Breast epithelium (tissue), 4 donors: Measurements from ENCODE around the gene PKD1. TPM values are rescaled to one million over a fixed set of nuclear protein-coding genes. Genes with fewer than 3 reads are reported as not detected.

Experiments
- DNase-seq, 2 donors: peaks; one replicate each; pipeline ENCODE4 v3.0.0-alpha.2; 2019; ENCODE audit warnings: low spot score in 2 of 2
- H3K27ac ChIP-seq, 2 donors: fragments of 200-600 bp; sonication (generic) in 1 of 2; one replicate each; pipeline ENCODE4 v1.5.1; 2016 to 2019; ENCODE audit warnings: mild to moderate bottlenecking in 1 of 2
- H3K27me3 ChIP-seq, 2 donors: fragments of 200-600 bp; sonication (generic) in 1 of 2; one replicate each; pipeline versions ENCODE4 v1.5.1 to v1.6.0; 2017 to 2019; ENCODE audit warnings: control low read depth in 1 of 2, mild to moderate bottlenecking in 1 of 2
- H3K36me3 ChIP-seq: fragments of 200-600 bp; one replicate; pipeline ENCODE4 v1.5.1; 2019
- H3K4me1 ChIP-seq, 2 donors: fragments of 200-600 bp; sonication (generic); one replicate each; pipeline ENCODE4 v1.5.1; 2016 to 2019; ENCODE audit warnings: control low read depth in 1 of 2
- H3K4me3 ChIP-seq, 3 donors: fragments of 200-600 bp; sonication (generic); 1 replicate in 2 of 3; 2 replicates in 1 of 3; pipeline ENCODE4 v1.5.1; 2016 to 2019; ENCODE audit warnings: mild to moderate bottlenecking in 3 of 3, moderate library complexity in 2 of 3
- H3K9me3 ChIP-seq, 2 donors: fragments of 200-600 bp; sonication (generic) in 1 of 2; one replicate each; pipeline ENCODE4 v1.5.1; 2016 to 2019; ENCODE audit warnings: control low read depth in 1 of 2
- POLR2A ChIP-seq: fragments of 450-650 bp; IDR thresholded peaks from one replicate; pipeline ENCODE4 v1.6.1; 2016; ENCODE audit warnings: antibody characterized with exemption, mild to moderate bottlenecking, moderate library complexity
- POLR2AphosphoS5 ChIP-seq, 3 donors: sonication (generic); formaldehyde crosslinking; IDR thresholded peaks; one replicate each; pipeline ENCODE4 v1.6.1; 2017; ENCODE audit warnings: antibody characterized with exemption in 3 of 3
- intact Hi-C: fragments of 100-400 bp; cut with DNase I; formaldehyde crosslinking; loops from one replicate; pipeline ENCODE4 v1.15.1; 2023; ENCODE audit warnings: low total_unique reads
- total RNA-seq, 3 donors: library from RNA; depleted of rRNA; stranded (reverse); fragments of >200 nt; gene quantifications; one replicate each; pipeline ENCODE4 v1.1.0, GENCODE V29; 2016
- TF ChIP-seq, protein P1 (sequence below), 3 donors: fragments of 450-650 bp; IDR thresholded peaks; one replicate each; pipeline ENCODE4 v1.5.1; 2016 to 2017; ENCODE audit warnings: antibody characterized with exemption in 3 of 3, mild to moderate bottlenecking in 3 of 3, moderate library complexity in 3 of 3

PKD1 gene
- total RNA-seq, 3 donors from 2014 or later = 74.2 to 110 (median 107) TPM

DNA sequence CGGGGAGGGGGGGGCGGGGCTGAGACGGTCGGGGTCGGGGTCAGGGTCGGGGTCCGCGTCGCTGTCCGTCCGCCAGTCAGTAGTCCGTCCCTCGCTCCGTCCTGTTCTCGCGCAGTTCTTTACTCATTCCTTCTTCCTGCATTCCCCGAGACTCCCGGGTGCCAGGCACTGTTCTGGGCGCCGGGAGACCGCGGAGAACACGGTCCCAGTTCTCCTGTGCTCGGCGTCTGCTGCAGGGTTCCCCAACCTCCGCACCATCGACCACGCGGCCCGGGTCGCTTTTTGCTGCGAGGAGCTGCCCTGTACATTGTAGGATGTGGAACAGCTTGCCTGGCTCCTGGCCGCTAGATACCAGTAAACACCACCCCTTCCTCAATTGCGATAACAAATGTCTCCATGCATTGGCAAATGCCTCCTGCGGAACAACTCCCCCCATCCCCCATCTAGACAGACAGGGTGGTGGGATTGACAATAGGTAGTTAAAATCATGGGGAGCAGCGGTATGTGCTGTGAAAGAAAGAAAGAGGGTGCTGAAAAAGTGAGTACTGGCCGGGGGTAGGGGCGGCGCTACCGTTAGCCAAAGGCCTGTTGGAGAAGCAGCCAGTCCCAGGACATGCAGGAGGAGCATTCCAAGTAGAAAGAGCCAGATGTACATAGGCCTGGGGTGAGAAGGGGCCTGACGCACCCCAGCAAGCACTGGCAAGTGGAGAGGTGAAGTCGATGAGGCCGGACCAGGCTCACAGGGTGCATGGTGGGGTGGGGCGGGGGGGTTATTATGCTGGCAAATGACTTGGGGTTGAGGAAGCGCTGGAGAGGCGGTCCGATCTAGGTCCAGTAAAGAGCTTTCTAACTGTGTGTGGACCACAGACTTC is 20.5 kb upstream of the PKD1 start:
- H3K27ac ChIP-seq = peak overlapping the region; percentile 84 to 97
- no peak for DNase-seq
- peak overlapping the region; percentile 66 to 90 (median 89) for H3K4me3 ChIP-seq
- intact Hi-C loops = no loop called here
- H3K36me3 ChIP-seq = no peaks in the 10 kb centered on the region
- peak in 1 of 3 donors; percentile 9 for TF ChIP-seq POLR2AphosphoS5 (IDR thresholded peaks at IDR 0.05)
- TF ChIP-seq, protein P1, sequence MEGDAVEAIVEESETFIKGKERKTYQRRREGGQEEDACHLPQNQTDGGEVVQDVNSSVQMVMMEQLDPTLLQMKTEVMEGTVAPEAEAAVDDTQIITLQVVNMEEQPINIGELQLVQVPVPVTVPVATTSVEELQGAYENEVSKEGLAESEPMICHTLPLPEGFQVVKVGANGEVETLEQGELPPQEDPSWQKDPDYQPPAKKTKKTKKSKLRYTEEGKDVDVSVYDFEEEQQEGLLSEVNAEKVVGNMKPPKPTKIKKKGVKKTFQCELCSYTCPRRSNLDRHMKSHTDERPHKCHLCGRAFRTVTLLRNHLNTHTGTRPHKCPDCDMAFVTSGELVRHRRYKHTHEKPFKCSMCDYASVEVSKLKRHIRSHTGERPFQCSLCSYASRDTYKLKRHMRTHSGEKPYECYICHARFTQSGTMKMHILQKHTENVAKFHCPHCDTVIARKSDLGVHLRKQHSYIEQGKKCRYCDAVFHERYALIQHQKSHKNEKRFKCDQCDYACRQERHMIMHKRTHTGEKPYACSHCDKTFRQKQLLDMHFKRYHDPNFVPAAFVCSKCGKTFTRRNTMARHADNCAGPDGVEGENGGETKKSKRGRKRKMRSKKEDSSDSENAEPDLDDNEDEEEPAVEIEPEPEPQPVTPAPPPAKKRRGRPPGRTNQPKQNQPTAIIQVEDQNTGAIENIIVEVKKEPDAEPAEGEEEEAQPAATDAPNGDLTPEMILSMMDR (IDR thresholded peaks at IDR 0.05) = no peak
- TF ChIP-seq POLR2A = no peak
- no peaks in the 10 kb centered on the region for H3K9me3 ChIP-seq
- no peaks in the 10 kb centered on the region for H3K27me3 ChIP-seq
- peaks cover 46 to 57% of the 10 kb centered on the region in 2 donors for H3K4me1 ChIP-seq

DNA sequence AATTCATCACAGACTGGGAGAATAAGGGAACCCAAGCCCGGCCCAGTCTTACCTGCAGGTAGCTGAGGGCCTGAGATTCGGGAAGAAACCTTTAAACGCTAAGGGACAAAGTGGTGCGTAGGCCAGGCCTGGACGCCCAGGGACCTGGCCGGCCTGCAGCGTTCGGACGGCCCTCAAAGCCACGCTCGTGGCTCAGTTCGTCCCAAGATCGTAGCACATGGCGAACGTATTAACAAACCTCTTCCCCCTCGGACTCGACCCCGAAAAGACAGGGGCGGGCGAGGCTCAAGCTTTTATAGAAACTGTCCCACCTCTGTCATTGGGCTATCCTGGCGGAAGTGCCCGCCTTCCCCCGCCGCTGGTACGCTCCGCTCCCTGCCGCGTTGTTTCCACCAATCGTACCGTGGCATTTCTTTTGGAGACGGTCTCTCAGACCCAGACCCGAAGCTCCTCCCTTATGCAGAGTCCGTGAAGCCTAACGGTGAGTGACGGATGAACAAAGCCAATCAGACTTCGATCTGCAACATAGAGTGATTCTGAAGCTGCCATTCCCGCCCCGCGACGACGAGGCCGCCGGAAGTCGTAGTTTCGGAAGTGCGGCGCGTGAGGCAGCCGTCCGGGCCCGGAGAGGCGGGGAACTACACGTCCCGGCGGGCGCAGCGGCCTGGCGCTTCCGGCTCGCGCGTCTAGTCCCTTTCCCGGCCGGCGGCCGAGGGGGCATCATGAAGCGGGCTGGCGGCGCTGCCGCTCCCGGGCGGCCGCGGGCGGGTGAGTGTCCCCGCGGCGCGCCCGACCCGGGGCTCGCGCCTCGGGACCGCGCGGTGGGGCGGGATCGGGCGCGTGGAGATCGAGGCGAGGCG is 19.6 kb upstream of the PKD1 start, which contains the start of gene TRAF7:
TSS of gene TRAF7 (plus strand) at position 692 of the 860 bp plus-strand sequence. CDS start 8,139 bp downstream, outside the sequence.
- H3K9me3 ChIP-seq = no peaks in the 10 kb centered on the region
- H3K4me3 ChIP-seq = peak within 1 kb of the TSS; percentile 82 to 90 (median 89)
- peak; percentile 98 to 100 for DNase-seq
- no peaks in the 10 kb centered on the region for H3K27me3 ChIP-seq
- H3K27ac ChIP-seq = peak within 1 kb of the TSS; percentile 84 to 97
- TF ChIP-seq POLR2A (peak; percentile 99), POLR2AphosphoS5 (IDR thresholded peaks at IDR 0.05) (peak; percentile 100)
- TF ChIP-seq, protein P1 (IDR thresholded peaks at IDR 0.05) = peak in 2 of 3 donors; percentile 9 to 27
- no peaks in the 10 kb centered on the region for H3K36me3 ChIP-seq
- peaks cover 51 to 61% of the 10 kb centered on the region in 2 donors for H3K4me1 ChIP-seq
- intact Hi-C loops = no loop called here

DNA sequence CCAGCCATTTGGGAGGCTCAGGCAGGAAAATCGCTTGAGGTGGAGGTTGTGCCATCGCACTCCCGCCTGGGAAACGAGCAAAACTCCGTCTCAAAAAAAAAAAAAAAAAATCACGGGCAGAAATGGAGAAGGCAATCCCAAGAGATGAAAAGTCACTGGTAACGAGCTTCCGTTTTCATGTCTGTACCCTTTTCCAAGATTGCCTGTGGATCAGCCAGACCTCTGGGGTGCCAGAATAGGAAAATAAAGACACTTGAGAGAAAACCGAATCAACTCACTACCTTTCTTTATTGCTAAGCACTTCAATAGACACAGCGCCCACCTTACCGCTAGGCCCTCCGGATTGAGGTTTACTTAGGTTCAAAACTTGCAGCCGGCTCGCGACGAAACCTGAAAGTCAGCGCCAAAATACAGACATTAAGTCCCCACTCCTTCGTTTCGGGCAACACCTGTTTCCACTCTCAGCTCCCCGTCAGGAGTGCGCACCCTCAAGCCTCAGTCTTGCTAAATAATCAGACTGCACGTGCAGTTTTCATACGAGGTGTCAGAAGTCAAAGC is 18.9 kb upstream of the PKD1 start:
- Histone ChIP-seq H3K4me3 (peak overlapping the region; percentile 82 to 90 (median 89)), H3K27ac (peak overlapping the region; percentile 84 to 85), H3K4me1 (peaks cover 45 to 56% of the 10 kb centered on the region in 2 donors), H3K9me3 (no peaks in the 10 kb centered on the region), H3K36me3 (no peaks in the 10 kb centered on the region), H3K27me3 (no peaks in the 10 kb centered on the region)
- DNase-seq = no peak
- TF ChIP-seq, protein P1 (IDR thresholded peaks at IDR 0.05) = no peak
- no peak for TF ChIP-seq POLR2A
- no peak for TF ChIP-seq POLR2AphosphoS5 (IDR thresholded peaks at IDR 0.05)
- intact Hi-C loops = no loop called here

DNA sequence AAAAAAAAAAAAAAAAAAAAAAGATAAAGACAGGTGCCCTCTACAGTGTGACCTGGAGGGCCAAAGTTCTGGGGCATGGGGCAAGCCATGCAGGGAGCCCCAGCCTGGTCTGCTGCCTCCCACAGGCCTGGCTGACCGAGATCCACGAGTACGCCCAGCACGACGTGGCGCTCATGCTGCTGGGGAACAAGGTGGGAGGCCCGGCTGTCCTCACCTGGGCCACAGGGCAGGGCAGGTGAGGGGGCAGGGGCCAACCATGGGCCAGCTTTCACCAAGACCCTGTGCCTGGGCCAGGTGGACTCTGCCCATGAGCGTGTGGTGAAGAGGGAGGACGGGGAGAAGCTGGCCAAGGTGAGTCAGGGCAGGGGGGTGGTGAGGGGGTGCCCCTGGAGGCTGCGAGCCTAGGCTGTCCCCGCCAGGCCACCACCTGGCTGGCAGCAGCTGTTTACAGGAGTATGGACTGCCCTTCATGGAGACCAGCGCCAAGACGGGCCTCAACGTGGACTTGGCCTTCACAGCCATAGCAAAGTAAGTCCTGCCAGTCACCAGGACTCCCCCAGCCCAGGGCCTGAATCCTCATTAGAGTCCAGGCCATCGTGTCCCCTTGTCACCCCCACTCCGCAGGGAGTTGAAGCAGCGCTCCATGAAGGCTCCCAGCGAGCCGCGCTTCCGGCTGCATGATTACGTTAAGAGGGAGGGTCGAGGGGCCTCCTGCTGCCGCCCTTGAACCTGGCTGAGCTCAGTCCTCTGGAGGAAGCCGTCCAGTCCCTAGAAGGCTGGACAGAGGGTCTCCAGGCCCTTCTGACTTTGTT is 17.2 kb upstream of the PKD1 start:
- Histone ChIP-seq H3K9me3 (no peaks in the 10 kb centered on the region), H3K4me3 (peak overlapping the region; percentile 82 to 90 (median 89)), H3K27me3 (no peaks in the 10 kb centered on the region), H3K36me3 (no peaks in the 10 kb centered on the region), H3K4me1 (peaks cover 36 to 53% of the 10 kb centered on the region in 2 donors), H3K27ac (peak overlapping the region; percentile 60 to 84)
- intact Hi-C loops = no loop called here
- TF ChIP-seq, protein P1 (IDR thresholded peaks at IDR 0.05) = no peak
- no peak for TF ChIP-seq POLR2AphosphoS5 (IDR thresholded peaks at IDR 0.05)
- TF ChIP-seq POLR2A = no peak
- DNase-seq = no peak
